Islet precursor cell (in vitro differentiated cells): ENCODE data around the gene CA7.
A peak's percentile ranks its signal among the peaks of the same experiment; 100 is the strongest.
"Not testable (repeated sequence)": the region's sequence is repeated elsewhere in the genome, so short reads cannot be mapped to it uniquely, and the experiment has no call there.

ENCODE experiments used
- DNase-seq: peaks from one replicate; pipeline ENCODE4 v3.0.0-alpha.2; 2018

CA7 gene

DNA sequence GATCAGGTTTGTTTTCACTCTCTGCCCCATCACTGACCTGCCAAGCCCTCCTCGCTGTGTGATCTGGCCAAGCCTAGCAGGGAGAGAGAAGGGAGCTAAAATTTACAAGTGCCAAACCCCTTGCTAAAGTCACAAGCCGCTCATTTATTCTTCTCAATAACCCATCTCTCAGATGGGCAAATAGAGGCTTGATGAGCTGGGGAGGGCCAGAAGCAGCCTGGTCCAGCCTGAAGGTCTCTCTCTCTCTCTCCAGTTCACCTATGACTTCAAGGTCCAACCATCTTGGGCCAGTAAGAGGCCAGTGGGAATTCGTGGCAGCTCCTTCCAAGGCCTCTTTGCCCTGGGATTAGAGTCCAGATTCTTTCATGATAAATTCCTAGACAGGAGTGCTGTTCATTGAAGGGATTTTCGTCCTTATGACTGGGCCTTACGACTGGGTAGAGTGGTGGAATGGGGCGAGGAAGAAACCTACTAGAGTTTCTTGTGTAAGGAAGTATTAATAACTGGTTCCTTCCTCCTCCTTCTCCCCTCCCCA, 3.4 kb downstream of the CA7 start:
- DNase-seq: peak; percentile 29

- no peak for DNase-seq
These were observed 4.0 kb downstream of the CA7 start for GRCh38 chr16:66848172-66848571.

DNA sequence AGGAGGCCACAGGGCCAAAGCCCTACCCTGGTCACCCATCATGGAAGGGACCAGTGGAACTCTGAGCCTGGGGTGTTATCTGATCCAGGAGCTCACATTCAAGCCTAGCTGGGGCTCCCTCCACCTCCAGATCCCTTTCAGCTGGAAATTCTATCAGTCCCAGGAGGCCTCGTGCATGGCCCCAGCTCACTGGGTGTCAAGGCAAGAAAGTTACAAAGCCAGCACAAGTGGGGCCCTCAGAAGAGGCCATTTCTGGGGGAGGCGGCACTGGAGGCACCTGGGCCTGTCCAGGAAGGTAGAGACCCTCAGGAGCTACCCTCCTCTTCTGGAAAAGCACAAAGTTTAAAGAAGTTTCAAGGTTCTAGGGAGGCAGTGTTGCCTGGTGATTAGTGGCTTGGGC, 4.8 kb downstream of the CA7 start:
- peak; percentile 45 for DNase-seq

GRCh38 chr16:66849549-66849948, 5.3 kb downstream of the CA7 start:
- peak; percentile 36 for DNase-seq

- peak; percentile 26 for DNase-seq
These were observed 6.1 kb downstream of the CA7 start for GRCh38 chr16:66850115-66850815.

- peak; percentile 47 for DNase-seq
These were observed 7.2 kb downstream of the CA7 start for GRCh38 chr16:66851166-66851964.

GRCh38 chr16:66853261-66854139, 9.3 kb downstream of the CA7 start:
- peak; percentile 48 for DNase-seq

DNA sequence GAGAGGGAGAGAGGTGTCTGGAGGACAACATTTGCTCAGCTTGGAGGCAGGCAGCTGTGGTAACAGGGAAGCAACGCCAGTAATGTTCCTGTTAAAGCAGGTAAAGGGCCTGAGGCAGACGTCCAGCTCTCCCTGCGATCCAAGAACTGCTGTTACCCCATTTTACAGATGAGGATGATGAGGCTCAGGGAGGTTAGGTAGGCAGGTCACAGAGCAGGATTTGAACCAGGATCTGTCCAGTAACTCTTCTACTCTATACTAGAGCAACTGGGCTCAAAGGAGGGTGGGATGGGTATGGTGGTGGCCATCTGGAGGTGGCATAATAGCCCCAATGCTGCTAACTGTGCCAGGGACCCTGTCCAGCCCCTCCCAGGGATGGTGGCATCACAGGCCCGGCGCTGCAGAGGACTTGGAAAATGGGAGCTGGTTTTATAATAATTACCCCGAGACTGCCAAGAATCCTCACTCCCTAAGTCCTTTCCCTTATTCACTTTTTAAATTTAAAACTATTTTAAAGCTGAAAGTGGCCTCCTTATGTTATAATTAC, 12.0 kb downstream of the CA7 start:
- DNase-seq: peak; percentile 35

GRCh38 chr16:66856801-66857200, 12.6 kb downstream of the CA7 start:
- DNase-seq: peak; percentile 37

DNA sequence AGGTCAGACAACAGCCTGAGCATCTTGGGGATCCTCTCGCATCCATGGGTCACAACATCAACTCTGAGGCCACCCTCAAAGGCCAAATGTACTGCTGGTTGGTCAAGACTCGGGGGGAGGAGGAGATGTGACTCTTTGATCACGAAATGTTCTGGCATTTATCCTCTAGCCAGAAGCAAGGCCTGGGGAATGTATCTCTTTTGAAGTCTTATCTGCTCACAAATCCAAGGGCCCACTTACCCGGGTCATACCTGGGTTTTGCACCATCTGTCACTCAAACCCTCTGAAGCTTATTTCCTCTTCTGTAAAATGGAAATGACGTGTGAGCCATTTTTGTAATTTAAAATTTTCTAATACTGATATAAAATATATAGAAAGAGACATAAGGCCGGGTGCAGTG, 13.2 kb downstream of the CA7 start:
- DNase-seq: peak; percentile 50

- DNase-seq: no peak
These were observed 14.7 kb downstream of the CA7 start for GRCh38 chr16:66858740-66859396.

GRCh38 chr16:66859397-66860068, 15.3 kb downstream of the CA7 start:
- no peak for DNase-seq

GRCh38 chr16:66862023-66862520, 17.9 kb downstream of the CA7 start:
- DNase-seq: peak; percentile 35

DNA sequence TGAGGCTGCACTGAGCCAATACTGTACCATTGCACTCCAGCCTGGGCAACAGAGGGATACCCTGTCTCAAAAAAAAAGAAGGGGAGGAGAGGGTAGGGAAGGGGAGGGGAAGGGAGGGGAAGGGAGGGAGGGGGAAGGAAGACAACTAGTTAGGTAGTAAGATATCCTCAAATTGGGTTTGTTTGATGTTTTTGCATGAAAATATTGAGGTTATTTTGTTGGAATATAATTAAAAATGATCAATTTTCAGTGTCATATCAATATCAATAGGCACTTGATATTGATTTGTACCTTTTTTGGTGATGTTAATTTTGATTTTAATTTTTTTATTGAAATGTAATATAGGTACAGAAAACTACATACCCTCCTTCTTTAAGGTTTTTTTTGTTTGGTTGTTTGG, 19.5 kb downstream of the CA7 start:
- no peak for DNase-seq

DNA sequence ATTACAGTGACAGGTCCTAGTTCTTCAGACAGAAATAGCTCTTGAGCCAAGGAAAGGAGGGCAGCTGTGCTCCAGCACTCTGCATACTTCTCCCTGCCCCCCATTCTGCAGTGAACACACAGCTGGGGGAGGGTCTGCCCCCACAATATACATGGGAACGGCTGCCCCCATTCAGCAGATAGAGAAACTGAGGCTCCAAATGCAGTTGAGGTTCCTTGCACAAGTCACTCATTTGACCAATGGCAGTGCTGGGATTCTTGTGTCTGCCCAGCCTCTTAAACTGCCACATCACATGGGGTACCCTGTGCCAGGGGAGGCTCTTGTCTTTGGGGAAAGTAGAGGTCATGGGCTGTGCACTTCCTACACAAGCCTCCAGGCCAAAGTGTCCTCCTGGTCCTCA, 25.2 kb downstream of the CA7 start:
- DNase-seq: no peak

DNA sequence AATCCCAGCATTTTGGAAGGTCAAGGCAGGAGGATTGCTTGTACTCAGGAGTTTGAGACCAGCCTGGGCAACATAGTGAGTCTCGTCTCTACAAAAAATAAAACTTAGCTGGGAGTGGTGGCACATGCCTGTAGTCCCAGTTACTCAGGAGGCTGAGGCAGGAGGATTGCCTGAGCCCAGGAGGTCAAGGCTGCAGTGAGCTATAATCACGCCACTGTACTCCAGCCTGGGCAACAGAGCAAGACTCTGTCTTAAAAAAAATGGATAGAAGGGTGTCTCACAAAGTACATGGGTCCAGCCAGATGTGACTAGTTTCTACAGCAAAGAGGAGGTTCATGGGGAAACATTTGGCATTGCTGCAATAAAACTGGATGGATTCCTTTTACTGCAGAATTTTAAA, 27.1 kb downstream of the CA7 start:
- not testable (repeated sequence) for DNase-seq

- DNase-seq: no peak
These were observed 27.6 kb downstream of the CA7 start for GRCh38 chr16:66871840-66872239.

DNA sequence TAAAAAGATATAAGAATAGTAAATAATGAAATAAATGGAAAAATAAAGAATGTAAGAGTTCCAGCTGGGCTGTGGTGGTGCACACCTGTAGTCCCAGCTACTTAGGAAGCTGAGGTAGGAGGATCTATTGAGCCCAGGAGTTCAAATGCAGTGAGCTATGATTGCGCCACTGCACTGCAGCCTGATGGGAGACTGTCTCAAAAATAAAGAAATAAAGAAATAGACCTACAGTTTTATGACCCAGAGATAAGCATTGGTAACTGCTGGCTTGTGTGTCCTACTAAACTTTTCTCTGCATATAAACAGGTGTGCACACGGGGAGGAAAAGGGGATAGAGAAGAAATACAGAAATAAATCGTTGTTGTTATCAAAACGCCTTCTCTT, 28.3 kb downstream of the CA7 start:
- DNase-seq: no peak

DNA sequence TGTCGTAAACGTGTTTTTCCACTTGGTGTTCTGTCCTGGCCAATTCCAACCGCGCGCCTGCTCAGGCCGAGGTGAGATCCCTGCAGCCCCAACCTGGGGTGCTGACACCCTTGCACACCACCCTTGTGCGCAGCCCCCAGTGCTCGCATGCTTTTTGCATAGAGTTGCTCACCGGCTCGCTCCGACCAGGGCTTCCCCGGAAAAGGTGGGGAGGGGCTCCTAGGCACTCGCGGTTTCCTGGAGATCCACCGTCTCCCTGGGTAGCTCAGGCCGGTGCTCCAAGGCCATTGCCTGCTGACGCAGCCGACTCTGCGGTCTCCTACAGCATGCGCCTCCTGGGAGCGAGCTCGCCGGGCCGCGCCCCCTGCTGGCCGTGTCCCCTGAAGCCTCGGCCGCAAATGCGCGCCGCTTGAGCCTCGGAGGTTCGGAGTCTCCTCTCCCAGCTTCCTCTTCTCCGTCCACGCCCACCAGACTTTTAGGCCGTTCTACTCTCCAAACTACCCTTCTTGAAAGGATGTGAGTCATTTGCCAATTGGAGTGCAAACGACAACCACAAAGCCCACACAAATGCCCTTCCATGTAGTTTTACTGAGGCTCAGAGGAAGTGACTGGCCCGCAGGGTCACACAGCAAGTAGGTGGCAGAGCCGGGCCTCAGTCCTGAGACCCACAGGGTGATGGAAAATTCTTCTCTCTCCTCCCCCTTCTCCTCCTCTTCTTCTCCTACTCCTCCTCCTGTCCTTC, 28.9 kb downstream of the CA7 start:
- DNase-seq: peak; percentile 99

- no peak for DNase-seq
These were observed 29.5 kb downstream of the CA7 start for GRCh38 chr16:66873685-66874055.
